Lung (tissue), 12 donors: ENCODE results near the gene GPX2. TPM values are rescaled to one million over a fixed set of nuclear protein-coding genes. Genes with fewer than 3 reads are reported as not detected.

Source experiments
- ATAC-seq: fragments of 200-7000 bp; cut with Tn5 transposase; one replicate; pipeline ENCODE4 v1.9.1; 2020; ENCODE audit warnings: moderate number of reproducible peaks; ENCODE audit not compliant: insufficient read depth, low FRiP score
- DNase-seq, 3 donors: peaks; one replicate each; pipeline ENCODE4 v3.0.0-alpha.2; 2013 to 2017
- H3K27ac ChIP-seq, 2 donors: one replicate each; pipeline ENCODE4 v1.5.1; 2013; ENCODE audit warnings: mild to moderate bottlenecking in 2 of 2, moderate library complexity in 2 of 2, control low read depth in 1 of 2, inconsistent platforms in 1 of 2, low read depth in 1 of 2, low read length in 1 of 2
- H3K27me3 ChIP-seq, 3 donors: one replicate each; pipeline ENCODE4 v1.5.1; 2013; ENCODE audit warnings: low read length in 2 of 3; ENCODE audit not compliant: control insufficient read depth in 3 of 3, insufficient read depth in 3 of 3
- H3K36me3 ChIP-seq, 4 donors: one replicate each; pipeline ENCODE4 v1.5.1; 2013; ENCODE audit warnings: low read length in 4 of 4, mild to moderate bottlenecking in 1 of 4, moderate library complexity in 1 of 4; ENCODE audit not compliant: control insufficient read depth in 4 of 4, insufficient read depth in 4 of 4
- H3K4me1 ChIP-seq, 5 donors: one replicate each; pipeline ENCODE4 v1.5.1; 2013; ENCODE audit warnings: low read length in 5 of 5, mild to moderate bottlenecking in 2 of 5, moderate library complexity in 1 of 5; ENCODE audit not compliant: control insufficient read depth in 5 of 5, insufficient read depth in 5 of 5
- H3K4me3 ChIP-seq: one replicate; pipeline ENCODE4 v1.5.1; 2013; ENCODE audit warnings: mild to moderate bottlenecking, control low read depth, moderate library complexity
- H3K9ac ChIP-seq, 2 donors: one replicate each; pipeline ENCODE4 v1.5.1; 2013; ENCODE audit warnings: low read length in 2 of 2, control low read depth in 1 of 2; ENCODE audit not compliant: insufficient read depth in 1 of 2
- H3K9me3 ChIP-seq, 4 donors: one replicate each; pipeline ENCODE4 v1.5.1; 2013; ENCODE audit warnings: low read length in 3 of 4, mild to moderate bottlenecking in 1 of 4, moderate library complexity in 1 of 4; ENCODE audit not compliant: control insufficient read depth in 4 of 4, insufficient read depth in 3 of 4
- CTCF ChIP-seq: IDR thresholded peaks from 2 replicates; pipeline ENCODE4 v1.5.1; 2012; ENCODE audit warnings: mild to moderate bottlenecking; ENCODE audit errors: control extremely low read depth, extremely low read depth
- WGBS, 2 donors: extraction: QIAGEN DNeasy Blood & Tissue Kit; methylation state at CpG; one replicate each; pipeline ENCODE4 v1.1.7; 2013; 5-methylcytosine and 5-hydroxymethylcytosine counted together
- polyA plus RNA-seq, 2 donors: library from polyadenylated mRNA; stranded (reverse); fragments of 200-250 nt; gene quantifications; one replicate each; pipeline ENCODE4 v1.2.1, GENCODE V29; 2013
- total RNA-seq, 2 donors: library from RNA; depleted of rRNA in 1 of 2; stranded (reverse); fragments of >200 nt in 1 of 2; gene quantifications; one replicate each; pipeline ENCODE4 v1.2.1, GENCODE V29; 2014 to 2021
- donor health status: control.
- donor health status: control.
- donor health status: Bipolar disorder and iron deficiency.
- donor health status: healthy.
- donor health status: DM: yes; HTN: yes; CAD: no.

Gene GPX2
- total and polyA plus RNA-seq, 4 donors: 2.9 to 11.3 (median 3.4) TPM; not detected in 1

- Histone ChIP-seq H3K27ac (peak overlapping the region in 1 of 2 donors; percentile 81), H3K36me3 (peaks cover 0 to 22% (median 1%) of the 10 kb centered on the region in 4 donors), H3K9me3 (no peaks in the 10 kb centered on the region), H3K9ac (no peak overlapping the region), H3K4me1 (no peaks in the 10 kb centered on the region), H3K27me3 (no peaks in the 10 kb centered on the region), H3K4me3 (no peak overlapping the region)
- no peak for DNase-seq
- no peak for TF ChIP-seq CTCF
- 97% methylated on average over 8 of the region's 8 CpGs for WGBS, 2 donors
- no peak for ATAC-seq
Measured at GRCh38 chr14:64951291-64951690, 8.7 kb upstream of the GPX2 start.

- DNase-seq: no peak
- WGBS, 2 donors: 96 to 97% methylated on average over 8 of the region's 8 CpGs
- no peak overlapping the region for H3K9ac ChIP-seq
Measured at GRCh38 chr14:64950889-64951288, 8.3 kb upstream of the GPX2 start.

GRCh38 chr14:64948612-64949210 is 6.2 kb upstream of the GPX2 start:
- no peak for DNase-seq
- Histone ChIP-seq H3K4me1 (no peaks in the 10 kb centered on the region), H3K27ac (no peak overlapping the region), H3K36me3 (peaks cover 0 to 26% (median 1%) of the 10 kb centered on the region in 4 donors), H3K4me3 (no peak overlapping the region), H3K9ac (no peak overlapping the region), H3K27me3 (no peaks in the 10 kb centered on the region), H3K9me3 (no peaks in the 10 kb centered on the region)
- ATAC-seq: no peak
- 96 to 99% methylated on average over 8 of the region's 8 CpGs for WGBS, 2 donors
- no peak for TF ChIP-seq CTCF

More at GRCh38 chr14:64950889-64951288, 8.3 kb upstream of the GPX2 start:
- Histone ChIP-seq H3K36me3 (peaks cover 0 to 22% (median 1%) of the 10 kb centered on the region in 4 donors), H3K27me3 (no peaks in the 10 kb centered on the region), H3K27ac (peak overlapping the region in 1 of 2 donors; percentile 81), H3K4me1 (no peaks in the 10 kb centered on the region), H3K4me3 (no peak overlapping the region), H3K9me3 (no peaks in the 10 kb centered on the region)
- ATAC-seq: no peak
- TF ChIP-seq CTCF: no peak
